Measurements from ENCODE around the gene EFNA4.
"Not testable (repeated sequence)": the region's sequence is repeated elsewhere in the genome, so short reads cannot be mapped to it uniquely, and the experiment has no call there.

Gene EFNA4

DNA sequence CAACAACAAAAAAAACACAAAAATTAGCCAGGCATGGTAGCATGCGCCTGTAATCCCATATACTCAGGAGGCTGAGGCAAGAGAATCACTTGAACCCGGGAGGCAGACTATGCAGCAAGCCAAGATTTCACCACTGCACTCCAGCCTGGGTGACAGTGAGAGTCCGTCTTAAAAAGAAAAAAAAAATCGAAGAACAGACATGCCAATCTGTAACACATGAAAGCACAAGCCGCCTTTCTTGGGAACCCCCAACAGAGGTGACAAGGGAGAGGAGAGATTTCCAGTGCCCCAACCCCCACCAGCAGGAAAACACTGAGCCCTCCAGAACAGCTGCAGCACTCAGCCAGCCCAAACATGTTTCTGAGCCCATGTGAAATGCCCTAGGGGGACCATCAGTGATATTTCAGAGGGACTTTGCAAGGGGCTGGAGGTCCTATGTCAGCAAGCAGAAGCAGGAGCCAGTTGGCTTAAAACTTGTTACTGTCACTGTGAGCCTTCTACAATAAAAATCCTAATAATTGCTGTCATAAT lies 50.0 kb downstream of the EFNA4 start:
- Histone ChIP-seq H3K9me3 (ENCODE audit: control insufficient read depth in 2 of 2, low read length in 2 of 2) (no peaks in the 10 kb centered on the region), H3K4me1 (ENCODE audit: control insufficient read depth, insufficient read depth, low read length) (no peaks in the 10 kb centered on the region), H3K27me3 (ENCODE audit: control insufficient read depth in 1 of 2, insufficient read depth in 2 of 2, low read length in 2 of 2) (peaks cover 4 to 5% of the 10 kb centered on the region in 2 donors), H3K9ac (ENCODE audit: low read length in 2 of 2) (no peak overlapping the region), H3K27ac (ENCODE audit: low read length) (no peak overlapping the region), H3K4me3 (ENCODE audit: low read length in 2 of 2) (no peak overlapping the region), H3K36me3 (ENCODE audit: control insufficient read depth in 2 of 2, insufficient read depth in 2 of 2, low read length in 2 of 2) (no peaks in the 10 kb centered on the region)

DNA sequence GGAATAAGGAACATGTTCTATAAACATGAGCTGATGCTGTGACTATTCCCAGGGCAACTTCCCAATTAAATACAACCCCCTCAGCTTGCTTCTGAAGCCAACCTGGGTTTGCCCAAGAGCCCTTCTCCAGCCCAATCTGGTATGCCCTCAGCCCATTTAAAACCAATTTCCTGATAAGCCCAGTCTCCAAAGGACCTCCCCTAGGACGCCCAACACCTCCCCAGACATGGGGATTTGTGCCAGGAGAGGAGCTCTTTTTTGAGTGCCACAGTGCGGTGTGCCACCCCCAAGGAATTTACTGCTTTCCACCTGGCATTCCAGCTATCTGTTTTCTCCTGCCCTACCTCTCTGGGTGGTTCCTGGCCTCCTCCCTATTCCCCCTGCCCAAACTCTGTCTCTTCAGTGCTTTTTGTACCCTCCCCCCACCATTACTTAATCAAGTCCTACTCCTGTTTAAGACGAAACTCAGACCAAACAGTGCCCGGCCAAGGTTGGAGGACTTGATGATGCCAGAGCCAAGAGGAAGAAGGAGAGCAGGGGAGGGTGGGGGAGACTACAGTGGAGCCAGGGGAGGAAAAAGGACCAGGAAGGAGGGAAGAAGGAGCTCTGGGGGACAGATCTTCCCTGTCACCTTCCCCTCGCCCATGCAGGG lies 52.7 kb downstream of the EFNA4 start:
- no peak overlapping the region for H3K9ac ChIP-seq (ENCODE audit: low read length in 2 of 2)
- no peaks in the 10 kb centered on the region for H3K4me1 ChIP-seq (ENCODE audit: control insufficient read depth, insufficient read depth, low read length)
- no peak overlapping the region for H3K27ac ChIP-seq (ENCODE audit: low read length)
- no peak overlapping the region for H3K4me3 ChIP-seq (ENCODE audit: low read length in 2 of 2)
- H3K27me3 ChIP-seq (ENCODE audit: control insufficient read depth in 1 of 2, insufficient read depth in 2 of 2, low read length in 2 of 2), result peaks cover 4 to 6% of the 10 kb centered on the region in 2 donors
- H3K9me3 ChIP-seq (ENCODE audit: control insufficient read depth in 2 of 2, low read length in 2 of 2), result no peaks in the 10 kb centered on the region
- H3K36me3 ChIP-seq (ENCODE audit: control insufficient read depth in 2 of 2, insufficient read depth in 2 of 2, low read length in 2 of 2), result no peaks in the 10 kb centered on the region

DNA sequence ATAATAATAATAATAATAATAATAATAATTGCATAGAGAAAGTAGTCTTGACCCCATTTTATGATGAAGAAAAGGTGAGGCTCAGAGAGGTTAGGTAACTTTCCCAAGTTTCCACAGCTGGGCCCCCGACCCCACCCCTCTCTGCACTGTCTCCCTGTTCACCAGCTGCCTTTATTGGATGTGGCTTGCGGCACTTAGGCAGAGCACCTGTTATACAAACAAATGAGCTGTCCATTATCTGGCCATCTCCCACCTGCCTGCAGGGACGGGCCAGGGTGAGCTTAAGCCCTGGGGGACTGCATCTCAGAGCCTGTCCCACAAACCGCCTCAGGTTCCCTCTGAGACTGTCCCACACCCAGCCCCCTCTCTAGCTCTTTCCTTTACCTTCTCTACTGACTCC lies 54.1 kb downstream of the EFNA4 start:
- H3K4me3 ChIP-seq (ENCODE audit: low read length in 2 of 2), result no peak overlapping the region
- H3K4me1 ChIP-seq (ENCODE audit: control insufficient read depth, insufficient read depth, low read length), result no peaks in the 10 kb centered on the region
- peaks cover 4 to 6% of the 10 kb centered on the region in 2 donors for H3K27me3 ChIP-seq (ENCODE audit: control insufficient read depth in 1 of 2, insufficient read depth in 2 of 2, low read length in 2 of 2)
- no peak overlapping the region for H3K27ac ChIP-seq (ENCODE audit: low read length)
- H3K9me3 ChIP-seq (ENCODE audit: control insufficient read depth in 2 of 2, low read length in 2 of 2), result no peaks in the 10 kb centered on the region
- H3K36me3 ChIP-seq (ENCODE audit: control insufficient read depth in 2 of 2, insufficient read depth in 2 of 2, low read length in 2 of 2), result no peaks in the 10 kb centered on the region
- no peak overlapping the region for H3K9ac ChIP-seq (ENCODE audit: low read length in 2 of 2)

DNA sequence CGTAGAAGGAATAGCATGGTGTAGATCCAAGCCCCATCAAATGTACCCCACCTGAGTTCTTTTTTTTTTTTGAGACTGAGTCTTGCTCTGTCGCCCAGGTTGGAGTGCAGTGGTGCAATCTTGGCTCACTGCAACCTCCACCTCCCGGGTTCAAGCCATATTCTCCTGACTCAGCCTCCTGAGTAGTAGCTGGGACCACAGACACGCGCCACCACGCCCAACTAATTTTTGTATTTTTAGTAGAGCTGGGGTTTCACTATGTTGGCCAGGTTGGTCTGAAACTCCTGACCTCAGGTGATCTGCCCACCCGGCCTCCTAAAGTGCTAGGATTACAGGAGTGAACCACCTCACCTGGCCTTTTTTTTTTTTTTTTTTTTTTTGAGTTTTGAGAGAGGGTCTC lies 54.5 kb downstream of the EFNA4 start:
- not testable (repeated sequence) for H3K4me3 ChIP-seq (ENCODE audit: low read length in 2 of 2); H3K9ac ChIP-seq (ENCODE audit: low read length in 2 of 2); H3K4me1 ChIP-seq (ENCODE audit: control insufficient read depth, insufficient read depth, low read length); H3K27ac ChIP-seq (ENCODE audit: low read length); H3K9me3 ChIP-seq (ENCODE audit: control insufficient read depth in 2 of 2, low read length in 2 of 2); H3K27me3 ChIP-seq (ENCODE audit: control insufficient read depth in 1 of 2, insufficient read depth in 2 of 2, low read length in 2 of 2); H3K36me3 ChIP-seq (ENCODE audit: control insufficient read depth in 2 of 2, insufficient read depth in 2 of 2, low read length in 2 of 2)

Measured in stomach smooth muscle (tissue), 2 donors.